Tibial nerve (tissue), 4 donors: ENCODE measurements around the gene B3GNT9. TPM values are rescaled to one million over a fixed set of nuclear protein-coding genes. Genes with fewer than 3 reads are reported as not detected.

Source experiments
- DNase-seq, 2 donors: peaks; one replicate each; pipeline ENCODE4 v3.0.0-alpha.2; 2019; ENCODE audit warnings: low spot score in 2 of 2
- H3K27ac ChIP-seq, 4 donors: fragments of 200-600 bp; sonication (generic) in 3 of 4; one replicate each; pipeline ENCODE4 v1.5.1; 2017 to 2019; ENCODE audit warnings: mild to moderate bottlenecking in 1 of 4
- H3K27me3 ChIP-seq, 2 donors: fragments of 200-600 bp; sonication (generic) in 1 of 2; one replicate each; pipeline versions ENCODE4 v1.5.1 to v1.6.0; 2017 to 2019
- H3K36me3 ChIP-seq, 3 donors: fragments of 200-600 bp; sonication (generic); one replicate each; pipeline ENCODE4 v1.5.1; 2018 to 2019
- H3K4me1 ChIP-seq, 4 donors: fragments of 200-600 bp; sonication (generic) in 3 of 4; one replicate each; pipeline ENCODE4 v1.5.1; 2017 to 2019
- H3K4me3 ChIP-seq, 4 donors: fragments of 200-600 bp; sonication (generic) in 3 of 4; one replicate each; pipeline ENCODE4 v1.5.1; 2017 to 2019; ENCODE audit warnings: mild to moderate bottlenecking in 1 of 4, moderate library complexity in 1 of 4
- H3K9me3 ChIP-seq, 4 donors: fragments of 200-600 bp; sonication (generic) in 3 of 4; one replicate each; pipeline ENCODE4 v1.5.1; 2017 to 2019
- EP300 ChIP-seq, 2 donors: sonication (generic); formaldehyde crosslinking; IDR thresholded peaks; one replicate each; pipeline ENCODE4 v1.6.1; 2017; ENCODE audit warnings: antibody characterized with exemption in 2 of 2, mild to moderate bottlenecking in 1 of 2
- POLR2A ChIP-seq, 2 donors: fragments of 450-650 bp; IDR thresholded peaks; one replicate each; pipeline ENCODE4 v1.6.1; 2017; ENCODE audit warnings: antibody characterized with exemption in 2 of 2, mild to moderate bottlenecking in 2 of 2, moderate library complexity in 2 of 2
- WGBS, 2 donors: methylation state at CpG; one replicate each; pipeline ENCODE4 v1.1.5; 2018; 5-methylcytosine and 5-hydroxymethylcytosine counted together
- total RNA-seq, 4 donors: library from RNA; depleted of rRNA; stranded (reverse); fragments of >200 nt; gene quantifications; one replicate each; pipeline ENCODE4 v1.1.0, GENCODE V29; 2016
- TF ChIP-seq, protein P1 (sequence below), 5 experiments: fragments of 200-600 bp in 3 of 5; fragments of 450-650 bp in 2 of 5; sonication (generic) in 3 of 5; IDR thresholded peaks; one replicate each; pipeline ENCODE4 v1.5.1; 2016 to 2019; ENCODE audit warnings: antibody characterized with exemption in 5 of 5, mild to moderate bottlenecking in 3 of 5, moderate library complexity in 2 of 5

B3GNT9 gene
- total RNA-seq, 4 donors from 2014 or later = 9.3 to 23.1 (median 18.4) TPM

DNA sequence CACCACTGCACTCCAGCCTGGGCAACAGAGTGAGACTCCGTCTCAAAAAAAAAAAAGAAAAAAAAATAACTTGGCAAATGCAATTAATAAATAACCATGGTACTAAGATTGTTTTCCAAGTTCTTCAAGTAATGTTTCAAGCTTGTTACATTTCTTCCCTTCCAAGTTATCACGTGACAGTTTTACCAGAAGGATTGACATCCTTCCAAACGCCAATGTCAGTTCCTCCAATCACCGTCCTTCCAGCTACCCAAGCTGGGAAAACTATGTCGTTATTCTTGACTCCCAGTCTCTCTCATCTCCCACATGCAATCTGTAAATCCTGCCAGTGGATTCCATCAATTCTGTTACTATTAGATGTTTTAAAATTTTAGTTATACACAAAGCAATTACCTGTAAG is 44.9 kb downstream of the B3GNT9 start:
- Histone ChIP-seq H3K27me3 (no peaks in the 10 kb centered on the region), H3K27ac (peak overlapping the region in 2 of 4 donors; percentile 66 to 72), H3K9me3 (no peaks in the 10 kb centered on the region), H3K36me3 (no peaks in the 10 kb centered on the region), H3K4me3 (no peak overlapping the region), H3K4me1 (peaks cover 0 to 45% (median 10%) of the 10 kb centered on the region in 4 donors)
- peak in 1 of 2 donors; percentile 37 for DNase-seq
- TF ChIP-seq POLR2A (IDR thresholded peaks at IDR 0.05) = no peak
- peak in 1 of 2 donors; percentile 23 for TF ChIP-seq EP300 (IDR thresholded peaks at IDR 0.05)
- WGBS, 2 donors = 27 to 32% methylated on average over 5 of the region's 5 CpGs

DNA sequence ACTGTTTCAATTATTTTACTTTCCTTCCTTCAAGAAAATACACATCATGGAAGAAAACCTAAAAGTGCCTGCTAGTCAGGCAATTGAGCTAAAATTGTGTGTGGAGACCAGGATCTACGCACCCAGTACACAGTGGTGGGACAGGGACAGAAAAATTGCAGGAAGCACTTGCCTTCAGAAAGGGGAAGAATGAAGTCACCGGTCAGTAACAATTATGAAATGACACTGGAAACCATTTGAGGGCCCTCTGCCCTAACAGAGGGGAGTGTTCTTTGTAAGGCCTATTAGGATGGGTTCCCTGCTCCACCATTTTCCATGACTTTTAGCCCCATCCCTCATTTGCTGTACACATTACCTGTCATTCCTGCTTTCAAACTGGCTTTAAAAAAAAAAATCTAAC is 45.6 kb downstream of the B3GNT9 start:
- no peak for DNase-seq
- no peak overlapping the region for H3K4me3 ChIP-seq
- peak overlapping the region in 2 of 4 donors; percentile 60 to 72 for H3K27ac ChIP-seq
- H3K27me3 ChIP-seq = no peaks in the 10 kb centered on the region
- no peaks in the 10 kb centered on the region for H3K9me3 ChIP-seq
- peaks cover 0 to 42% (median 6%) of the 10 kb centered on the region in 4 donors for H3K4me1 ChIP-seq
- H3K36me3 ChIP-seq = no peaks in the 10 kb centered on the region
- TF ChIP-seq EP300 (IDR thresholded peaks at IDR 0.05) (no peak), POLR2A (IDR thresholded peaks at IDR 0.05) (no peak)
- TF ChIP-seq, protein P1, sequence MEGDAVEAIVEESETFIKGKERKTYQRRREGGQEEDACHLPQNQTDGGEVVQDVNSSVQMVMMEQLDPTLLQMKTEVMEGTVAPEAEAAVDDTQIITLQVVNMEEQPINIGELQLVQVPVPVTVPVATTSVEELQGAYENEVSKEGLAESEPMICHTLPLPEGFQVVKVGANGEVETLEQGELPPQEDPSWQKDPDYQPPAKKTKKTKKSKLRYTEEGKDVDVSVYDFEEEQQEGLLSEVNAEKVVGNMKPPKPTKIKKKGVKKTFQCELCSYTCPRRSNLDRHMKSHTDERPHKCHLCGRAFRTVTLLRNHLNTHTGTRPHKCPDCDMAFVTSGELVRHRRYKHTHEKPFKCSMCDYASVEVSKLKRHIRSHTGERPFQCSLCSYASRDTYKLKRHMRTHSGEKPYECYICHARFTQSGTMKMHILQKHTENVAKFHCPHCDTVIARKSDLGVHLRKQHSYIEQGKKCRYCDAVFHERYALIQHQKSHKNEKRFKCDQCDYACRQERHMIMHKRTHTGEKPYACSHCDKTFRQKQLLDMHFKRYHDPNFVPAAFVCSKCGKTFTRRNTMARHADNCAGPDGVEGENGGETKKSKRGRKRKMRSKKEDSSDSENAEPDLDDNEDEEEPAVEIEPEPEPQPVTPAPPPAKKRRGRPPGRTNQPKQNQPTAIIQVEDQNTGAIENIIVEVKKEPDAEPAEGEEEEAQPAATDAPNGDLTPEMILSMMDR (IDR thresholded peaks at IDR 0.05) = no peak
- WGBS, 2 donors = 77 to 85% methylated on average over 2 of the region's 2 CpGs

DNA sequence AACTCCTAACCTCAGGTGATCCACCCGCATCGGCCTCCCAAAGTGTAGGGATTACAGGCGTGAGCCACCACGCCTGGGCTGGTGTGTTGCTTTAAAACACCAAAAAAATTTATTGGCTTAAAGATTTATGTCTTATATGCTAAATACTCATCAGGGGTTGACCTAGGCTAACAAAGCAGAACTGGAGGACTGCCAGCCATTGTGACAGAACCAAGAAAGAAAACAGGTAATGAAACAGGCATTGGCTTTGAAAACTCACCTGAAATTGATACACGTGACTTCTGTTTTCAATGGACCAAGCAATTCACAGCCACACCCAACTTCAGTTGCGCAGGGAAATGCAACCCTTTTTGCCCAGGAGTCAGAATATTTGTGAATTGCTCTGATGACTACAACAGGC is 46.0 kb downstream of the B3GNT9 start:
- Histone ChIP-seq H3K36me3 (no peaks in the 10 kb centered on the region), H3K4me3 (no peak overlapping the region), H3K9me3 (no peaks in the 10 kb centered on the region), H3K4me1 (peaks cover 0 to 41% (median 6%) of the 10 kb centered on the region in 4 donors), H3K27ac (peak overlapping the region in 2 of 4 donors; percentile 60 to 72), H3K27me3 (no peaks in the 10 kb centered on the region)
- 85 to 87% methylated on average over 6 of the region's 6 CpGs for WGBS, 2 donors
- no peak for DNase-seq
- TF ChIP-seq POLR2A (IDR thresholded peaks at IDR 0.05) = no peak
- TF ChIP-seq EP300 (IDR thresholded peaks at IDR 0.05) = no peak
- TF ChIP-seq, protein P1 (IDR thresholded peaks at IDR 0.05) = no peak

DNA sequence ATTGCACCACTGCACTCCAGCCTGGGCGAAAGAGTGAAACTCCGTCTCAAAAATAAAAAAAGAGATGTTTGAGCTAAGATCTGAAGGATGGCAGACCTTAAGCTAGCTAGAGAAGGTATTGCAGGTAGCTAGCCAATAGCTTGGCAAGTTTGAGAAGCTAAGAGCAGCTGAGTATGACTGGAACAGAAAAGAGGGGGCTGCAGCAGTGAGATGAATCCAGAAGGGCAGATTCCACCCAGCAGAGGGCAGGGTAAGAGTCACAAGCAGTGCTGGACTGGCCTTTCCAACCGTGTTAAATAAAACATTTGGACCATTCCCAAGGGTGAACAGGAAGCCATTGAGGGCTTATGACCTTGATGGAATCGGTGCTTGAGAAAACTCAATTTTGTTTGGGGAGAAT is 46.7 kb downstream of the B3GNT9 start:
- TF ChIP-seq EP300 (IDR thresholded peaks at IDR 0.05) (no peak), POLR2A (IDR thresholded peaks at IDR 0.05) (no peak)
- TF ChIP-seq, protein P1 (IDR thresholded peaks at IDR 0.05) = peak in 1 of 5 experiments; percentile 7
- Histone ChIP-seq H3K4me1 (peaks cover 0 to 37% (median 3%) of the 10 kb centered on the region in 4 donors), H3K9me3 (no peaks in the 10 kb centered on the region), H3K27ac (no peak overlapping the region), H3K36me3 (peaks cover 0 to 1% (median 0%) of the 10 kb centered on the region in 3 donors), H3K27me3 (no peaks in the 10 kb centered on the region), H3K4me3 (no peak overlapping the region)
- WGBS, 2 donors = 46 to 50% methylated on average over 4 of the region's 4 CpGs
- DNase-seq = no peak

DNA sequence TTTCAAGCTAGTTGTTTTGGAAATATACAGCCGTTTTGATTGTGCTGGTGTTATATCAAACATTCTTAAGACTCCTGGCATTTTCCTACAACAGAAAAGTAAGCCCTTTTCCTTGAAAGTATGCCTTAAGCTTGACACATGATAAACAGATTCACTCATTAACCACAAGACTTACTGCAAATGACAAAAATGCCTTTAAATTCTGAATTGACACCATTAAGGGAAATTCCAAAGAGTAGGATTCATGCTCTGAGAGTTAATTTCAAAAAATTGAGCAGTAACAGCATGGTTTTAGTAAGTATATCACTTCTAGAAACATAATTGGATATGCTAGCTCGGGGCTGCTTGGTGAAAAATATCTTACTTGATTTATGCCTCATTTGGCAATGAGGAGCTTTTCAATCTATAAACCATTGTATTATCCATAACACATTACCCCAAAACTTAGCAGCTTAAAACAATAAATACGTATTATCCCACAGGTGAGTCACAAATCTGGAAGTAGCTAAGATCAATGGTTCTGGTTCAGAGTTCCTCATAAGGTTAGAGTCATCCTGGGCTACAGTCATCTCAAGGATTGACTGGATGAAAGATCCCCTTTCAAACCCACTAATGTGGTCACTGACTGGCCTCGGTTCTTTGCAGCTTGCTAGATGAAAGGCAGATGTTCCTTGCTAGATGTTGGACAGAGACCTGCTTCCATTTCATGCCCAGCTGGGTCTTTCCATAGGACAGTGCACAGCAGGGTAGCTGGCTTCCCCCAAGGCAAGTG is 49.3 kb downstream of the B3GNT9 start:
- no peak overlapping the region for H3K27ac ChIP-seq
- H3K27me3 ChIP-seq = no peaks in the 10 kb centered on the region
- H3K4me3 ChIP-seq = no peak overlapping the region
- TF ChIP-seq, protein P1 (IDR thresholded peaks at IDR 0.05) = no peak
- TF ChIP-seq POLR2A (IDR thresholded peaks at IDR 0.05) (no peak), EP300 (IDR thresholded peaks at IDR 0.05) (no peak)
- peaks cover 0 to 6% (median 0%) of the 10 kb centered on the region in 3 donors for H3K36me3 ChIP-seq
- WGBS, 2 donors = 79% methylated on average over 4 of the region's 4 CpGs
- peaks cover 0 to 28% (median 0%) of the 10 kb centered on the region in 4 donors for H3K4me1 ChIP-seq
- no peak for DNase-seq
- no peaks in the 10 kb centered on the region for H3K9me3 ChIP-seq
